Skeletal muscle tissue (tissue), 4 donors: ENCODE results near the gene DOHH. TPM values are rescaled to one million over a fixed set of nuclear protein-coding genes. Genes with fewer than 3 reads are reported as not detected.

ENCODE experiments used
- H3K27ac ChIP-seq: one replicate; pipeline ENCODE4 v1.7.0; 2013; ENCODE audit warnings: mild to moderate bottlenecking, low read depth, low read length, inconsistent platforms
- H3K27me3 ChIP-seq, 3 donors: one replicate each; pipeline ENCODE4 v1.7.0; 2013; ENCODE audit warnings: low read length in 3 of 3; ENCODE audit not compliant: control insufficient read depth in 3 of 3, insufficient read depth in 3 of 3
- H3K36me3 ChIP-seq, 3 donors: one replicate each; pipeline ENCODE4 v1.7.0; 2013; ENCODE audit warnings: low read length in 3 of 3; ENCODE audit not compliant: control insufficient read depth in 3 of 3, insufficient read depth in 3 of 3
- H3K4me1 ChIP-seq, 3 donors: one replicate each; pipeline ENCODE4 v1.7.0; 2013; ENCODE audit warnings: low read length in 3 of 3, mild to moderate bottlenecking in 3 of 3; ENCODE audit not compliant: control insufficient read depth in 3 of 3, insufficient read depth in 3 of 3
- H3K4me3 ChIP-seq, 3 donors: one replicate each; pipeline ENCODE4 v1.7.0; 2013; ENCODE audit warnings: low read length in 3 of 3
- H3K9ac ChIP-seq, 3 donors: one replicate each; pipeline ENCODE4 v1.7.0; 2013; ENCODE audit warnings: low read length in 3 of 3, mild to moderate bottlenecking in 3 of 3, moderate library complexity in 2 of 3, low read depth in 1 of 3
- H3K9me3 ChIP-seq, 3 donors: one replicate each; pipeline ENCODE4 v1.7.0; 2013; ENCODE audit warnings: low read length in 3 of 3; ENCODE audit not compliant: control insufficient read depth in 3 of 3
- total RNA-seq: library from RNA; depleted of rRNA; stranded (reverse); fragments of >200 nt; gene quantifications from one replicate; pipeline ENCODE4 v1.2.3, GENCODE V29; 2014
- donor health status: Osteomylitis.

The DOHH gene, protein sequence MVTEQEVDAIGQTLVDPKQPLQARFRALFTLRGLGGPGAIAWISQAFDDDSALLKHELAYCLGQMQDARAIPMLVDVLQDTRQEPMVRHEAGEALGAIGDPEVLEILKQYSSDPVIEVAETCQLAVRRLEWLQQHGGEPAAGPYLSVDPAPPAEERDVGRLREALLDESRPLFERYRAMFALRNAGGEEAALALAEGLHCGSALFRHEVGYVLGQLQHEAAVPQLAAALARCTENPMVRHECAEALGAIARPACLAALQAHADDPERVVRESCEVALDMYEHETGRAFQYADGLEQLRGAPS
- 9.4 TPM for total RNA-seq

DNA sequence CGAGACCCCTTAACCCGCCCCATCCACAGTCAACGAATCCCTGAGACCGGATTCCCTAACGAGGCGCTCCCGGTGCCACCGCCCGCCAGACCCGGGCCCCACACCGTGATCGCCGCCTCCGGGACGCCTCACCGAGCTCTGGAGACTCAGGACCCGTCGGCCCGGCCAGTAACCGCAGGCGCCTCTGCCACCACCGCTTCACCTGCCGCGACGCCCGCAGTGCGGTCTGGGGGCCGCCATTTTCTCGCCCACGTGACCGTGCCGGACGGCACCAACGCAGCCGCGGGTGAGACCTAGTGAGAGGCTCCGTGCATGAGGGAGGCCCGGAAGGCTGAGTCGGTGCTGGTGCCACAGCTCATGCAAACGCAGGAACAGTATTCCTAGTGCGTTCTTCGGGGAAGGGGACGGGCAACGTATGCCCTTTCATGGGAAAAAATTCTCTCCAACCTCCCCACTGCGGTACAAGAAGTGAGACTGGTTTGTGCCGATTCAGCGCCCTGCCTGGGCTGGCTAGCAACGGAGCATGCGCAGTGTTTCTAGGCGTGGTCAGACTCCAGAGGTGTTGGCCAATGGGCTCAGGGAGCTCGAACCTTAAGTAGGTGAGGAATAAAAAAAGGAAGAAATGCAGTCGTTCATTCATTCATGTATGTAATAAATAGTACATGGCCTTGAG lies at the start of gene DOHH:
Gene DOHH (minus strand): TSS at position 246 of the 673 bp plus-strand sequence. CDS start 3,860 bp downstream, outside the sequence.
- Histone ChIP-seq H3K27ac (peak within 1 kb of the TSS; percentile 94), H3K36me3 (peaks cover 8 to 16% (median 14%) of the 10 kb centered on the region in 3 donors)

DNA sequence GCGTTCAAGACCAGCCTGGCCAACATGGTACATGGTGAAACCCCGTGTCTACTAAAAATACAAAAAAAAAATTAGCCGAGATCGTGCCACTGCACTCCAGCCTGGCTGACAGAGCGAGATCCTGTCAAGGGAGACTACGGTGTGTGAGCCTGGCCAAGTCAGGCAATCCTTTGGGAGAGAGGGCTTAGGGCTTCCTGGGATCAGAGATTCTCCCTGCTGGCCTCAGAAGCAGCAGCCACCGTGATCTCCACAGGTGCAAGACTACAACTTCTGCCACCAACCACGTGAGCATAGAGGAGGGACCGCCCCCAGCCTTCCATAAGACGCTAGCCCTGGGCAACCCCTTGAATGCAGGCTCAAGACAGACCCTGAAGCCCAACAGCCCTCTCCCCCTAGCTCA lies 49.3 kb upstream of the DOHH start:
- Histone ChIP-seq H3K4me1 (peaks cover 0 to 4% (median 3%) of the 10 kb centered on the region in 3 donors), H3K9ac (no peak overlapping the region), H3K9me3 (no peaks in the 10 kb centered on the region), H3K27me3 (no peaks in the 10 kb centered on the region), H3K27ac (no peak overlapping the region), H3K4me3 (no peak overlapping the region), H3K36me3 (peaks cover 0 to 11% (median 4%) of the 10 kb centered on the region in 3 donors)

More for the DNA sequence above, at the start of gene DOHH:
- H3K9me3 ChIP-seq, result no peaks in the 10 kb centered on the region
- no peaks in the 10 kb centered on the region for H3K27me3 ChIP-seq
- H3K4me1 ChIP-seq, result peaks cover 15 to 25% (median 18%) of the 10 kb centered on the region in 3 donors
- peak within 1 kb of the TSS; percentile 98 to 100 (median 98) for H3K4me3 ChIP-seq
- H3K9ac ChIP-seq, result peak within 1 kb of the TSS; percentile 94 to 99 (median 99)

- no peaks in the 10 kb centered on the region for H3K27me3 ChIP-seq
- H3K4me1 ChIP-seq, result peaks cover 0 to 3% (median 0%) of the 10 kb centered on the region in 3 donors
- no peak overlapping the region for H3K27ac ChIP-seq
- no peak overlapping the region for H3K9ac ChIP-seq
- H3K9me3 ChIP-seq, result no peaks in the 10 kb centered on the region
- peaks cover 0 to 11% (median 4%) of the 10 kb centered on the region in 3 donors for H3K36me3 ChIP-seq
- H3K4me3 ChIP-seq, result no peak overlapping the region
These were observed 48.1 kb upstream of the DOHH start for GRCh38 chr19:3548606-3549005.

DNA sequence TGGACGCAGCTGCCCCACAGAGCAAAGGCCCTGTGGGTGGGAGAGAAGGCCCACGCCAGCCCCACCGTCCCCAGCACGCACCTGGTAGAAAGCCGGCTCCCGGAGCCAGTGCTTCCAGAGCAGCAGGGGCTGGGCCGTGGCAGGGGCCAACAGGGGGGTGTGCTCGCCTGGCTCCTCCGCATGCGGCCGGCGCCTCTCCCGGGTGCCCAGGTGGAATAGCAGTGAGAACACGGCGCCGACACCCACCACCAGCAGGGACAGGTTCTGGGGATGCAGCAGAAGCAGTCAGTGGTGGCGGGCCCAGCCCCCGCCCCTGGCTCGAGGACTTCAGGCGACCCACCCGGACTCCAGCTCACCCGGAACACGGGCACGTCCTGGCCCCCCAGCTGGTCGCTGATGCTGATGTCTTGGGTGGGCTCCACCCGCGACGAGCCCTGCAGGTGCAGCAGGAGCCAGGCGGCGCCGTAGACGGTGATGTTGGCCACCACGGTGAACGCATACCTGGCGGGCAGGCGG lies 47.4 kb upstream of the DOHH start:
- H3K36me3 ChIP-seq, result peaks cover 0 to 11% (median 4%) of the 10 kb centered on the region in 3 donors
- H3K9me3 ChIP-seq, result no peaks in the 10 kb centered on the region
- no peak overlapping the region for H3K9ac ChIP-seq
- H3K4me3 ChIP-seq, result no peak overlapping the region
- H3K4me1 ChIP-seq, result peaks cover 0 to 5% (median 0%) of the 10 kb centered on the region in 3 donors
- H3K27me3 ChIP-seq, result no peaks in the 10 kb centered on the region
- H3K27ac ChIP-seq, result no peak overlapping the region

DNA sequence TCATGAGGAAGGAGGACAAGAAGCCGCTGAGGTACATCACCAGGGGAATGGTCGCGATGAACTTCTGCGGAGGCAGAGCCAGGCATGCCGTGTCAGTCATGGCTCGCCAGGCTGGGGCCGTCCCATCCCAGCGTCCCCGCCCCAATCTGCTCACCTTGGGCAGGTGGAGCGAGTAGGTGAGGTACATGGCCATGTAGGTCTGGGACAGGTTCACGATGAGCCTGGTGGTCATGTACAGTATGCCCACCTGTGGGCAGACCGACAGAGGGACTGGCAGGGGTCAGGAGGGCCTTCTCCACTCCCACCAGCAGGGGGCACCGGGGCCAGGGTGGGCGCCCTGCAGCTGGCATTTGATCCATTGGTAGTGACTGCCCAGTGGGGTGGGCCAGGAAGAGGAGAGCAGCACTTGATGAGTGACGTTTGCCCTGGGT lies 46.8 kb upstream of the DOHH start:
- Histone ChIP-seq H3K4me1 (peaks cover 0 to 3% (median 0%) of the 10 kb centered on the region in 3 donors), H3K9me3 (no peaks in the 10 kb centered on the region), H3K9ac (no peak overlapping the region), H3K27me3 (no peaks in the 10 kb centered on the region), H3K36me3 (peaks cover 0 to 11% (median 4%) of the 10 kb centered on the region in 3 donors), H3K4me3 (no peak overlapping the region), H3K27ac (no peak overlapping the region)

GRCh38 chr19:3546119-3546518 lies 45.6 kb upstream of the DOHH start:
- peaks cover 0 to 3% (median 0%) of the 10 kb centered on the region in 3 donors for H3K4me1 ChIP-seq
- no peak overlapping the region for H3K4me3 ChIP-seq
- H3K27ac ChIP-seq, result no peak overlapping the region
- no peaks in the 10 kb centered on the region for H3K9me3 ChIP-seq
- H3K36me3 ChIP-seq, result peaks cover 0 to 13% (median 4%) of the 10 kb centered on the region in 3 donors
- H3K27me3 ChIP-seq, result no peaks in the 10 kb centered on the region
- H3K9ac ChIP-seq, result peak overlapping the region in 1 of 3 donors; percentile 8

DNA sequence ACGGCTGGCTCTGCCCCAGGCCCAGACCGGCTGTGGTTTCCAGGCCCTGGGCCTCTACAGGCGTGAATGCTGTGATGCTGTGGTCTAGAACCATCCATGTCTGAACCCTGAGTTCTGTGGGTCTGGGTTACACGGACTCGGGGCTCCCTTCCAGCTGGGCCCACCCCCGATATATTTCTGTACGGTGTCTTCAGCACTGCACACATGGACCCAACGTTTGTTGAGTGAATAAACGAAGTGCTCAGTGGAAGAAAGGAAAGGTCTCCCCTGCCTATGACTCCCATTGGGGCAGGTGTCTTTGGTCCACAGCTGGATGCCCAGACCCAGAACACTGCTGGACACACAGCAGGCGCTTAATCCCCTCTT lies 45.2 kb upstream of the DOHH start:
- peaks cover 0 to 3% (median 0%) of the 10 kb centered on the region in 3 donors for H3K4me1 ChIP-seq
- H3K27ac ChIP-seq, result no peak overlapping the region
- H3K4me3 ChIP-seq, result no peak overlapping the region
- H3K36me3 ChIP-seq, result peaks cover 0 to 13% (median 4%) of the 10 kb centered on the region in 3 donors
- H3K9ac ChIP-seq, result no peak overlapping the region
- H3K27me3 ChIP-seq, result no peaks in the 10 kb centered on the region
- H3K9me3 ChIP-seq, result no peaks in the 10 kb centered on the region

- peaks cover 0 to 13% (median 3%) of the 10 kb centered on the region in 3 donors for H3K36me3 ChIP-seq
These were observed 44.5 kb upstream of the DOHH start for GRCh38 chr19:3544742-3545668.

GRCh38 chr19:3544058-3544376 lies 43.5 kb upstream of the DOHH start:
- H3K4me3 ChIP-seq, result no peak overlapping the region
- peaks cover 0 to 3% (median 0%) of the 10 kb centered on the region in 3 donors for H3K4me1 ChIP-seq
- no peak overlapping the region for H3K27ac ChIP-seq
- H3K9ac ChIP-seq, result peak overlapping the region in 1 of 3 donors; percentile 25
- H3K9me3 ChIP-seq, result no peaks in the 10 kb centered on the region
- H3K36me3 ChIP-seq, result peaks cover 0 to 13% (median 0%) of the 10 kb centered on the region in 3 donors
- H3K27me3 ChIP-seq, result no peaks in the 10 kb centered on the region

More at GRCh38 chr19:3544742-3545668, 44.5 kb upstream of the DOHH start:
- Histone ChIP-seq H3K27me3 (no peaks in the 10 kb centered on the region), H3K9me3 (no peaks in the 10 kb centered on the region), H3K9ac (no peak overlapping the region), H3K4me1 (peaks cover 0 to 3% (median 0%) of the 10 kb centered on the region in 3 donors), H3K27ac (no peak overlapping the region), H3K4me3 (no peak overlapping the region)
